Measurements from ENCODE around the gene SYT13. TPM values are rescaled to one million over a fixed set of nuclear protein-coding genes. Genes with fewer than 3 reads are reported as not detected.

Gene SYT13, protein sequence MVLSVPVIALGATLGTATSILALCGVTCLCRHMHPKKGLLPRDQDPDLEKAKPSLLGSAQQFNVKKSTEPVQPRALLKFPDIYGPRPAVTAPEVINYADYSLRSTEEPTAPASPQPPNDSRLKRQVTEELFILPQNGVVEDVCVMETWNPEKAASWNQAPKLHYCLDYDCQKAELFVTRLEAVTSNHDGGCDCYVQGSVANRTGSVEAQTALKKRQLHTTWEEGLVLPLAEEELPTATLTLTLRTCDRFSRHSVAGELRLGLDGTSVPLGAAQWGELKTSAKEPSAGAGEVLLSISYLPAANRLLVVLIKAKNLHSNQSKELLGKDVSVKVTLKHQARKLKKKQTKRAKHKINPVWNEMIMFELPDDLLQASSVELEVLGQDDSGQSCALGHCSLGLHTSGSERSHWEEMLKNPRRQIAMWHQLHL
- total RNA-seq (2013; cell fraction: nucleolus; rRNA removed) = not detected in 2 replicates
- total RNA-seq (2014; rRNA removed) = not detected in 2 replicates
- not detected in 2 replicates for total RNA-seq (2014; rRNA removed; fragmentation: Illumina TruSeq; extraction: Trizol)
- not detected in 2 replicates for total RNA-seq (2021)
- polyA plus RNA-seq (2011; ENCODE audit: low read depth) = not detected
- polyA plus RNA-seq (2011; rRNA removed) = not detected in 2 replicates
- not detected in 2 replicates for polyA plus RNA-seq (2011; cell fraction: cytosol; rRNA removed)
- not detected in 2 replicates for polyA plus RNA-seq (2011; cell fraction: nucleus; rRNA removed)
- polyA plus RNA-seq (2012) = not detected in 2 replicates
- not detected in 2 replicates for polyA plus RNA-seq (2014; fragmentation: Illumina TruSeq; extraction: Trizol)
- polyA plus RNA-seq (2014; fragmentation: Nextera tagmentation; extraction: Ambion mirVana) = not detected
- polyA plus RNA-seq (2014; rRNA removed) = not detected in 2 replicates
- not detected for polyA plus RNA-seq (2016; fragmentation: Nextera tagmentation; extraction: Ambion mirVana)
- not detected in 2 replicates for polyA minus RNA-seq (2011; rRNA and poly(A)+ RNA removed)
- polyA minus RNA-seq (2011; cell fraction: cytosol; rRNA and poly(A)+ RNA removed) = not detected in 2 replicates
- polyA minus RNA-seq (2011; cell fraction: nucleus; rRNA and poly(A)+ RNA removed) = not detected in 2 replicates
- not detected for Bru-seq, nascent RNA
- not detected for BruChase-seq, experiment 1, labeled RNA remaining after a 6-hour chase
- not detected for BruChase-seq, experiment 2, labeled RNA remaining after a 2-hour chase
- long read RNA-seq, experiment 1 = 0 reads
- long read RNA-seq, experiment 2 = 0 reads

DNA sequence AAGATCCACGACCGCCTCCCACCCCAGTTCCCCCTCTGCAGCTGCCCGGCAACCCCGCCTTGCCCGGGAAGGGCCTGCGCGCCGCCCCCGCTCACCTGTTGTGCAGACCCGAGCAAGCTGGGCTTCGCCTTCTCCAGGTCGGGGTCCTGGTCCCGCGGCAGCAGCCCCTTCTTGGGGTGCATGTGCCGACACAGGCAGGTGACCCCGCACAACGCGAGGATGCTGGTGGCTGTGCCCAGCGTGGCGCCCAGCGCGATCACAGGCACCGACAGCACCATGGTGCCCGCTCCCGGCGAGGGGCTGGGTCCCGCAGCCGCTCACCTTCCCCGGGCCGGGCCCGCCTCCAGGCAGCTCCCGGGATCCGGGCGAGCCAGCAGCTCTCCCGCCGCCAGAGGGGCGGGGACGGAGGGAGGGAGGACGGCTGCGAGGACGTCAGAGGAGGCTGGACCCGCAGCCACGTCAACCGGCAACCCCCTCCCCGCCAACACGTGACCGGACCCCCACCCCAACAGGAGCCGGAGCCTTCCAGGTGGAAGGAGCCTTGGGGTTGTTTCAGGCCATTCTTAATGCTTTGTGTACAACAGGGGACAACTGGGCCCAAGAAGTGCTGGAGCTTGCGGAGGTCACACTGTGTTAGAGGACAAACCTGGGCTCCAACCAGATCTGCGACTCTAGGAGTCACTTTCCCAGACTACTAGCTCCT, at the start of gene SYT13:
Gene SYT13 (minus strand): TSS at position 412 of the 703 bp plus-strand sequence. CDS start 134 bp downstream, at position 278.
- POLR2A ChIA-PET = no interaction called here
- Histone ChIP-seq H4K20me1 (ENCODE audit: control insufficient read depth, insufficient read depth) (no peaks in the 10 kb centered on the region), H3K27ac (ENCODE audit: control insufficient read depth, insufficient read depth) (no peak within 1 kb of the TSS), H3K9me3 (replicated peaks; ENCODE audit: control insufficient read depth, insufficient read depth, low read length) (no peaks in the 10 kb centered on the region), H3K4me1 (ENCODE audit: control insufficient read depth, insufficient read depth, low read length) (no peaks in the 10 kb centered on the region), H3K4me2 (ENCODE audit: control insufficient read depth, insufficient read depth) (no peak within 1 kb of the TSS), H3K27me3 (replicated peaks in 1 of 2; ENCODE audit: control insufficient read depth in 2 of 2, insufficient read depth in 2 of 2, low read length in 1 of 2) (peaks cover 8 to 12% of the 10 kb centered on the region in 2 experiments), H2AFZ (ENCODE audit: control insufficient read depth, low read depth, low read length) (no peak within 1 kb of the TSS), H3K9ac (ENCODE audit: control insufficient read depth, insufficient read depth, low read length) (no peak within 1 kb of the TSS), H3K36me3 (ENCODE audit: control insufficient read depth in 2 of 2, insufficient read depth in 2 of 2, low read length in 1 of 2) (no peaks in the 10 kb centered on the region), H3K4me3 (no peak within 1 kb of the TSS), H3K79me2 (ENCODE audit: control insufficient read depth, insufficient read depth, low read length) (no peaks in the 10 kb centered on the region)
- RAD21 ChIA-PET (ENCODE audit: unreplicated experiment) = interaction anchor here (0.6 kb wide), 1 partner anchor 1031 kb away, joined by 3 read pairs; no protein-coding TSS in a partner anchor
- no TSS peak for BruUV-seq (replicated peaks)
- ATAC-seq (no peak), DNase-seq (ENCODE audit: low read depth, low spot score) (no peak), FAIRE-seq (no peak)
- no peak for TF ChIP-seq RAD21 (IDR thresholded peaks at IDR 0.05; ENCODE audit: insufficient read depth, low read depth, low read length)
- TF ChIP-seq MYB (IDR thresholded peaks at IDR 0.05; ENCODE audit: borderline replicate concordance, low read depth, low read length) = no peak
- TF ChIP-seq, protein P1, sequence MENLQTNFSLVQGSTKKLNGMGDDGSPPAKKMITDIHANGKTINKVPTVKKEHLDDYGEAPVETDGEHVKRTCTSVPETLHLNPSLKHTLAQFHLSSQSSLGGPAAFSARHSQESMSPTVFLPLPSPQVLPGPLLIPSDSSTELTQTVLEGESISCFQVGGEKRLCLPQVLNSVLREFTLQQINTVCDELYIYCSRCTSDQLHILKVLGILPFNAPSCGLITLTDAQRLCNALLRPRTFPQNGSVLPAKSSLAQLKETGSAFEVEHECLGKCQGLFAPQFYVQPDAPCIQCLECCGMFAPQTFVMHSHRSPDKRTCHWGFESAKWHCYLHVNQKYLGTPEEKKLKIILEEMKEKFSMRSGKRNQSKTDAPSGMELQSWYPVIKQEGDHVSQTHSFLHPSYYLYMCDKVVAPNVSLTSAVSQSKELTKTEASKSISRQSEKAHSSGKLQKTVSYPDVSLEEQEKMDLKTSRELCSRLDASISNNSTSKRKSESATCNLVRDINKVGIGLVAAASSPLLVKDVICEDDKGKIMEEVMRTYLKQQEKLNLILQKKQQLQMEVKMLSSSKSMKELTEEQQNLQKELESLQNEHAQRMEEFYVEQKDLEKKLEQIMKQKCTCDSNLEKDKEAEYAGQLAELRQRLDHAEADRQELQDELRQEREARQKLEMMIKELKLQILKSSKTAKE (IDR thresholded peaks at IDR 0.05; ENCODE audit: low read depth, poor library complexity, severe bottlenecking) = no peak
- no peak for TF ChIP-seq POU2F2 (IDR thresholded peaks at IDR 0.05; ENCODE audit: borderline replicate concordance, low read depth, low read length)
- no peak for TF ChIP-seq ASH2L (IDR thresholded peaks at IDR 0.05; ENCODE audit: borderline replicate concordance, low read depth)
- no peak for TF ChIP-seq BMI1 (IDR thresholded peaks at IDR 0.05; ENCODE audit: borderline replicate concordance)
- no peak for TF ChIP-seq ZBTB33 (IDR thresholded peaks at IDR 0.05)
- no peak for TF ChIP-seq POLR2AphosphoS2 (IDR thresholded peaks at IDR 0.05; ENCODE audit: low read depth, low read length)
- TF ChIP-seq SP1 (IDR thresholded peaks at IDR 0.05; ENCODE audit: low read depth, low read length) = no peak
- TF ChIP-seq ZBED1 (IDR thresholded peaks at IDR 0.05; ENCODE audit: borderline replicate concordance) = no peak
- TF ChIP-seq NFIC (IDR thresholded peaks at IDR 0.05; ENCODE audit: low read depth, low read length) = no peak
- TF ChIP-seq RELA (IDR thresholded peaks at IDR 0.05; ENCODE audit: borderline replicate concordance, partially characterized antibody) = no peak
- no peak for TF ChIP-seq PAX8 (IDR thresholded peaks at IDR 0.05)
- TF ChIP-seq ATF7 (IDR thresholded peaks at IDR 0.05; ENCODE audit: low read depth) = no peak
- TF ChIP-seq IKZF1 (conservative IDR thresholded peaks at IDR 0.05) = no peak
- intact Hi-C loops (cut with micrococcal nuclease; ENCODE audit: unreplicated experiment) (no loop called here), in situ Hi-C loops (cut with MboI) (no loop called here)
- 15% methylated on average over 45 of the region's 50 CpGs for WGBS (ENCODE audit: insufficient coverage, insufficient replicate concordance, low lambda C conversion rate, missing lambda C conversion rate)
- SMC1A ChIA-PET (ENCODE audit: uncharacterized antibody, unreplicated experiment) = no interaction called here
- CTCF ChIA-PET = interaction anchor here (1.4 kb wide), 1 partner anchor 47 kb away, joined by 3 read pairs; no protein-coding TSS in a partner anchor

Data from GM12878 (cell line).